Endothelial cell of umbilical vein (primary cell): ENCODE results near the gene UGT1A9. TPM values are rescaled to one million over a fixed set of nuclear protein-coding genes. Genes with fewer than 3 reads are reported as not detected.

Experiments used
- BruUV-seq: library from RNA; stranded (reverse); fragments of 400-500 nt; replicated peaks from 2 replicates; lab custom pipeline; 2021; lab: Mats Ljungman, UMichigan
- CTCF ChIA-PET: fragments of 300-600, 350-600 bp; sonication (Branson Sonifier 250); formaldehyde crosslinking; loops from one replicate; lab custom pipeline; 2021; ENCODE audit warnings: antibody characterized with exemption, inconsistent platforms; lab: Charles Lee
- POLR2A ChIA-PET: fragments of 300-600, 350-600 bp; sonication (Branson Sonifier 250); formaldehyde crosslinking; loops from one replicate; lab custom pipeline; 2021; ENCODE audit warnings: antibody characterized with exemption, inconsistent platforms; lab: Charles Lee
- DNase-seq: peaks from one replicate; pipeline ENCODE4 v3.0.0-alpha.2; 2011; ENCODE audit warnings: low read depth, low spot score
- FAIRE-seq: peaks from 2 replicates; lab custom pipeline; 2011; peaks lifted over from hg19 to GRCh38; lab: Jason Lieb, UNC
- H2AFZ ChIP-seq: 2 replicates; pipeline ENCODE4 v1.6.0; 2012; ENCODE audit warnings: low read depth, low read length, control low read depth, inconsistent platforms
- H3K27ac ChIP-seq: 2 replicates; pipeline ENCODE4 v1.5.1; 2011; ENCODE audit warnings: low read depth, mild to moderate bottlenecking, control low read depth, low read length, moderate library complexity; ENCODE audit not compliant: insufficient read depth
- H3K27me3 ChIP-seq, 2 experiments: 2 replicates each; pipeline versions ENCODE4 v1.6.0 to v1.6.1; 2011; ENCODE audit warnings: low read length in 2 of 2, mixed read lengths in 1 of 2; ENCODE audit not compliant: control insufficient read depth in 2 of 2, insufficient read depth in 2 of 2
- H3K36me3 ChIP-seq, 2 experiments: 2 replicates in 1 of 2; 3 replicates in 1 of 2; pipeline ENCODE4 v1.5.1; 2011; ENCODE audit warnings: low read length in 2 of 2, mild to moderate bottlenecking in 1 of 2, moderate library complexity in 1 of 2; ENCODE audit not compliant: control insufficient read depth in 2 of 2, insufficient read depth in 2 of 2; ENCODE audit errors: extremely low read depth in 1 of 2
- H3K4me1 ChIP-seq: 3 replicates; pipeline ENCODE4 v1.5.1; 2011; ENCODE audit warnings: mild to moderate bottlenecking, low read length; ENCODE audit not compliant: control insufficient read depth, insufficient read depth; ENCODE audit errors: extremely low read depth
- H3K4me2 ChIP-seq: 2 replicates; pipeline ENCODE4 v1.6.1; 2011; ENCODE audit warnings: low read length, control low read depth, mixed read lengths; ENCODE audit not compliant: insufficient read depth
- H3K4me3 ChIP-seq, 3 experiments: fragments of 200-600 bp in 1 of 3; sonication (generic), shearing (Covaris generic) in 1 of 3; replicated peaks in 1 of 3; 2 replicates each; pipeline ENCODE4 v1.5.1; 2011 to 2016; ENCODE audit warnings: control low read depth in 3 of 3, low read length in 3 of 3, mild to moderate bottlenecking in 2 of 3, inconsistent platforms in 1 of 3, low read depth in 1 of 3, moderate library complexity in 1 of 3; ENCODE audit not compliant: insufficient read depth in 1 of 3
- H3K79me2 ChIP-seq: 2 replicates; pipeline ENCODE4 v1.6.0; 2012; ENCODE audit warnings: low read length, inconsistent platforms; ENCODE audit not compliant: control insufficient read depth, insufficient read depth
- H3K9ac ChIP-seq: replicated peaks from 2 replicates; pipeline ENCODE3; 2011; ENCODE audit warnings: low read length, control low read depth; ENCODE audit not compliant: insufficient read depth; ENCODE audit errors: extremely low read depth
- H3K9me1 ChIP-seq: replicated peaks from 3 replicates; pipeline ENCODE4 v1.6.0; 2011; ENCODE audit warnings: mild to moderate bottlenecking, low read length; ENCODE audit not compliant: control insufficient read depth, insufficient read depth; ENCODE audit errors: extremely low read depth
- H3K9me3 ChIP-seq: replicated peaks from 2 replicates; pipeline ENCODE4 v1.5.1; 2012; ENCODE audit warnings: low read length, inconsistent platforms; ENCODE audit not compliant: control insufficient read depth, insufficient read depth
- H4K20me1 ChIP-seq: replicated peaks from 2 replicates; pipeline ENCODE3; 2011; ENCODE audit warnings: mild to moderate bottlenecking, low read length; ENCODE audit not compliant: control insufficient read depth, insufficient read depth; ENCODE audit errors: extremely low read depth
- EZH2 ChIP-seq: IDR thresholded peaks from 2 replicates; pipeline ENCODE4 v1.6.1; 2012; ENCODE audit warnings: borderline replicate concordance, low read depth, mild to moderate bottlenecking, moderate library complexity, low read length, inconsistent platforms; ENCODE audit not compliant: severe bottlenecking
- FOS ChIP-seq: IDR thresholded peaks from 2 replicates; pipeline ENCODE4 v1.6.1; 2011; ENCODE audit warnings: mild to moderate bottlenecking, low read length, moderate library complexity, borderline replicate concordance; ENCODE audit not compliant: insufficient read depth
- GATA2 ChIP-seq: IDR thresholded peaks from 2 replicates; pipeline ENCODE4 v1.7.0; 2011; ENCODE audit warnings: low read depth, mild to moderate bottlenecking, moderate library complexity, mixed read lengths, low read length; ENCODE audit not compliant: insufficient read length, insufficient read depth
- JUN ChIP-seq: IDR thresholded peaks from 2 replicates; pipeline ENCODE4 v1.6.1; 2011; ENCODE audit warnings: borderline replicate concordance, low read depth; ENCODE audit not compliant: insufficient read length, insufficient read depth
- MAX ChIP-seq: IDR thresholded peaks from 2 replicates; pipeline ENCODE4 v1.6.1; 2011; ENCODE audit not compliant: insufficient read depth, insufficient read length
- MYC ChIP-seq: IDR thresholded peaks from one replicate; pipeline ENCODE4 v1.6.1; 2011; ENCODE audit warnings: mild to moderate bottlenecking, low read depth, low read length
- POLR2A ChIP-seq: IDR thresholded peaks from 2 replicates; pipeline ENCODE4 v1.6.1; 2012; ENCODE audit warnings: low read depth, mild to moderate bottlenecking, control low read depth, low read length
- POLR2AphosphoS5 ChIP-seq: IDR thresholded peaks from 2 replicates; pipeline ENCODE4 v1.6.1; 2012; ENCODE audit warnings: low read depth, mild to moderate bottlenecking, control low read depth, low read length, moderate library complexity; ENCODE audit not compliant: insufficient read depth
- dilution Hi-C: fragments of 300-500 bp; cut with MboI; formaldehyde crosslinking; loops from one replicate; pipeline ENCODE4 v1.15.0; 2019; ENCODE audit warnings: low sequenced_read_pairs; ENCODE audit not compliant: extremely low pct_ligation_motif_present
- intact Hi-C: fragments of 100-400 bp; cut with micrococcal nuclease; formaldehyde crosslinking; loops from one replicate; pipeline ENCODE4 v1.10.0; 2022
- polyA plus RNA-seq, 4 experiments: library from polyadenylated mRNA; depleted of rRNA in 3 of 4; stranded (reverse) in 3 of 4; unstranded in 1 of 4; fragments of >200 nt; gene quantifications; 2 replicates each; pipeline versions ENCODE4 v1.2.1 to v1.2.3, GENCODE V29; 2011 to 2012; ENCODE audit warnings: missing spikeins in 1 of 4
- total RNA-seq: library from RNA; stranded (reverse); gene quantifications from 2 replicates; pipeline ENCODE4 v1.2.3, GENCODE V29; 2021
- TF ChIP-seq, protein P1 (sequence below), 2 donors: IDR thresholded peaks; 1 replicate in 1 of 2; 2 replicates in 1 of 2; pipeline ENCODE4 v1.5.1; 2011; ENCODE audit warnings: low read length in 2 of 2, mild to moderate bottlenecking in 2 of 2, moderate library complexity in 2 of 2, control low read depth in 1 of 2, inconsistent platforms in 1 of 2, low read depth in 1 of 2; ENCODE audit not compliant: insufficient read depth in 1 of 2; ENCODE audit errors: extremely low read depth in 1 of 2

Gene UGT1A9
- total and polyA plus RNA-seq, 2 donors (not counting 3 experiments of a cell fraction or from before 2014, with no cell fraction given): not detected

GRCh38 chr2:233764264-233764663, 92.6 kb downstream of the UGT1A9 start:
- Histone ChIP-seq H3K4me3 (no peak overlapping the region), H2AFZ (no peak overlapping the region), H3K79me2 (no peaks in the 10 kb centered on the region), H3K27ac (no peak overlapping the region), H3K4me1 (no peaks in the 10 kb centered on the region), H3K36me3 (no peaks in the 10 kb centered on the region), H4K20me1 (no peaks in the 10 kb centered on the region), H3K27me3 (peaks cover 1 to 6% of the 10 kb centered on the region in 2 experiments), H3K9me3 (no peaks in the 10 kb centered on the region), H3K9me1 (no peaks in the 10 kb centered on the region), H3K9ac (no peak overlapping the region), H3K4me2 (no peak overlapping the region)
- no peak for DNase-seq
- dilution Hi-C loops (no loop called here), intact Hi-C loops (no loop called here)
- FAIRE-seq: no peak
- POLR2A ChIA-PET: no interaction called here
- BruUV-seq: no TSS peak
- CTCF ChIA-PET: interaction anchor here (1.6 kb wide), 1 partner anchor 25 kb away, joined by 3 read pairs; no protein-coding TSS in a partner anchor
- TF ChIP-seq MYC (no peak), GATA2 (no peak), EZH2 (no peak), POLR2AphosphoS5 (no peak), FOS (no peak), MAX (no peak), JUN (no peak), POLR2A (no peak)
- TF ChIP-seq, protein P1, sequence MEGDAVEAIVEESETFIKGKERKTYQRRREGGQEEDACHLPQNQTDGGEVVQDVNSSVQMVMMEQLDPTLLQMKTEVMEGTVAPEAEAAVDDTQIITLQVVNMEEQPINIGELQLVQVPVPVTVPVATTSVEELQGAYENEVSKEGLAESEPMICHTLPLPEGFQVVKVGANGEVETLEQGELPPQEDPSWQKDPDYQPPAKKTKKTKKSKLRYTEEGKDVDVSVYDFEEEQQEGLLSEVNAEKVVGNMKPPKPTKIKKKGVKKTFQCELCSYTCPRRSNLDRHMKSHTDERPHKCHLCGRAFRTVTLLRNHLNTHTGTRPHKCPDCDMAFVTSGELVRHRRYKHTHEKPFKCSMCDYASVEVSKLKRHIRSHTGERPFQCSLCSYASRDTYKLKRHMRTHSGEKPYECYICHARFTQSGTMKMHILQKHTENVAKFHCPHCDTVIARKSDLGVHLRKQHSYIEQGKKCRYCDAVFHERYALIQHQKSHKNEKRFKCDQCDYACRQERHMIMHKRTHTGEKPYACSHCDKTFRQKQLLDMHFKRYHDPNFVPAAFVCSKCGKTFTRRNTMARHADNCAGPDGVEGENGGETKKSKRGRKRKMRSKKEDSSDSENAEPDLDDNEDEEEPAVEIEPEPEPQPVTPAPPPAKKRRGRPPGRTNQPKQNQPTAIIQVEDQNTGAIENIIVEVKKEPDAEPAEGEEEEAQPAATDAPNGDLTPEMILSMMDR (IDR thresholded peaks at IDR 0.05; ENCODE audit: extremely low read depth in 1 of 2, insufficient read depth in 1 of 2, low read depth in 1 of 2, low read length in 2 of 2): no peak
